PC-9 (cell line): ENCODE data around the gene ABHD16A.

Source experiments
- CTCF ChIP-seq: fragments of 200-600 bp; sonication (generic); conservative IDR thresholded peaks from 2 replicates; pipeline ENCODE4 v1.6.1; 2017; ENCODE audit warnings: mixed run types, antibody characterized with exemption, mild to moderate bottlenecking, moderate library complexity
- EZH2 ChIP-seq: fragments of 200-600 bp; sonication (generic); IDR thresholded peaks from 2 replicates; pipeline ENCODE4 v1.8.0; 2017; ENCODE audit warnings: antibody characterized with exemption, low read depth

GRCh38 chr6:31658158-31658688 lies 44.9 kb downstream of the ABHD16A start:
- no peak for TF ChIP-seq CTCF
- TF ChIP-seq EZH2: no peak
